GM12878 (cell line): ENCODE data around the gene CDC7.

Experiments
- ESRRA ChIP-seq: IDR thresholded peaks from 2 replicates; pipeline ENCODE4 v1.6.1; 2012; ENCODE audit warnings: mild to moderate bottlenecking, low read length, improper control_type of control experiment
- GABPA ChIP-seq: IDR thresholded peaks from 2 replicates; pipeline ENCODE4 v1.6.1; 2014; ENCODE audit warnings: antibody characterized with exemption, low read depth, mild to moderate bottlenecking, inconsistent platforms
- HDAC2 ChIP-seq: fragments of 200-600 bp; sonication (generic); IDR thresholded peaks from 2 replicates; pipeline ENCODE4 v1.6.1; 2017
- POU2F2 ChIP-seq: IDR thresholded peaks from 3 replicates; pipeline ENCODE4 v1.6.1; 2011; ENCODE audit warnings: low read depth, mild to moderate bottlenecking, low read length, borderline replicate concordance
- YY1 ChIP-seq: IDR thresholded peaks from 2 replicates; pipeline ENCODE4 v1.6.1; 2011; ENCODE audit warnings: low read depth, mild to moderate bottlenecking, low read length
- TF ChIP-seq, protein P1 (sequence below), 3 experiments: IDR thresholded peaks in 2 of 3; conservative IDR thresholded peaks in 1 of 3; 2 replicates each; pipeline ENCODE4 v1.5.1; 2011; ENCODE audit warnings: low read depth in 3 of 3, low read length in 3 of 3, mild to moderate bottlenecking in 3 of 3, control low read depth in 2 of 3, moderate library complexity in 2 of 3, inconsistent platforms in 1 of 3, mixed read lengths in 1 of 3; ENCODE audit not compliant: control insufficient read depth in 2 of 3, insufficient read depth in 1 of 3; ENCODE audit errors: extremely low read depth in 1 of 3

DNA sequence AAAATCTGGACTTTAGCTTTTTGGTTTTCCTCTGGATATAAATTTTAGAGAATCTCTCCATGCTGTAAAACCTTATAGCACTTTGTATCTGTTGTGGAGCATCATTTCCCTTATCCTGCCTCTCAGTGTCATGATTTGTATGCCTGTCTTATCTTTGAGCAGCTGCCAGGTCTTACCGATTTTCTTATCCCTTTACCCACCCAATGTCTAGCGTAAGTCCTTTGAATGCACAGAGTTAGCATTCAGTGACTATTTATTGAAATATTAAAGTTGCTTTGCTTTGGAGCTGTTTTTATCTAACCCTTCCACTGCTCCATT, 37.3 kb downstream of the CDC7 start:
- TF ChIP-seq YY1 (no peak), GABPA (no peak), HDAC2 (no peak), POU2F2 (no peak), ESRRA (no peak)
- TF ChIP-seq, protein P1, sequence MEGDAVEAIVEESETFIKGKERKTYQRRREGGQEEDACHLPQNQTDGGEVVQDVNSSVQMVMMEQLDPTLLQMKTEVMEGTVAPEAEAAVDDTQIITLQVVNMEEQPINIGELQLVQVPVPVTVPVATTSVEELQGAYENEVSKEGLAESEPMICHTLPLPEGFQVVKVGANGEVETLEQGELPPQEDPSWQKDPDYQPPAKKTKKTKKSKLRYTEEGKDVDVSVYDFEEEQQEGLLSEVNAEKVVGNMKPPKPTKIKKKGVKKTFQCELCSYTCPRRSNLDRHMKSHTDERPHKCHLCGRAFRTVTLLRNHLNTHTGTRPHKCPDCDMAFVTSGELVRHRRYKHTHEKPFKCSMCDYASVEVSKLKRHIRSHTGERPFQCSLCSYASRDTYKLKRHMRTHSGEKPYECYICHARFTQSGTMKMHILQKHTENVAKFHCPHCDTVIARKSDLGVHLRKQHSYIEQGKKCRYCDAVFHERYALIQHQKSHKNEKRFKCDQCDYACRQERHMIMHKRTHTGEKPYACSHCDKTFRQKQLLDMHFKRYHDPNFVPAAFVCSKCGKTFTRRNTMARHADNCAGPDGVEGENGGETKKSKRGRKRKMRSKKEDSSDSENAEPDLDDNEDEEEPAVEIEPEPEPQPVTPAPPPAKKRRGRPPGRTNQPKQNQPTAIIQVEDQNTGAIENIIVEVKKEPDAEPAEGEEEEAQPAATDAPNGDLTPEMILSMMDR (IDR thresholded peaks at IDR 0.05 in 2 of 3, conservative IDR thresholded peaks at IDR 0.05 in 1 of 3; ENCODE audit: control insufficient read depth in 2 of 3, extremely low read depth in 1 of 3, insufficient read depth in 1 of 3, low read depth in 3 of 3, low read length in 3 of 3) = no peak
